GM12892 (cell line): ENCODE measurements around the gene MGLL.

ENCODE experiments used
- DNase-seq: peaks from one replicate; pipeline ENCODE4 v3.0.0; 2011; ENCODE audit not compliant: insufficient read length
- FAIRE-seq: peaks from 2 replicates; lab custom pipeline; 2011; peaks lifted over from hg19 to GRCh38; lab: Jason Lieb, UNC
- POLR2A ChIP-seq: IDR thresholded peaks from 2 replicates; pipeline ENCODE4 v1.6.1; 2011; ENCODE audit warnings: low read depth, low read length, control low read depth
- POLR2AphosphoS5 ChIP-seq: IDR thresholded peaks from 2 replicates; pipeline ENCODE4 v1.6.1; 2011; ENCODE audit warnings: low read depth, low read length, control low read depth
- TAF1 ChIP-seq: IDR thresholded peaks from 2 replicates; pipeline ENCODE4 v1.6.1; 2011; ENCODE audit warnings: low read depth, mild to moderate bottlenecking, control low read depth, low read length, borderline replicate concordance

MGLL gene

DNA sequence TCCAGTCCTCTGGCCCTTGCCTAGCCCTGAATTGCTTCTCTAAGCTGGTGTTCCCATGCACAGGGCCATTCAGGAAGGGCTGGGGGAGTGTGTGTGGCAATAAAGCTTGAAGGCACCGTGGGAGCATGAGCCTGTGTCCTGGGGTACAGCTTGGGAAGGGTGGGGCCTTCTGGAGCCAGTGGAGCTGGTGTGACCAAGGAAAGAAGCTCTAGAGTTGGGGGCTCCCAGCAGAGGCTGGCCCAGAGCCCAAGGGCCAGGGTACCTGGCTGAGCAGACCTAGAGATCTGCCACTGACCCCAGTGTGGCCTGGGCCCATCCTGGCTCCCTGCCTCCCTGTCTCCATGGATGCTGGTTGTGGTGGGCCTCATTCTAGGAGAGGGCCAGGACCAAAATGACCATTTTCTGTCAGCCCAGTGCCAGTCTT, 141.5 kb downstream of the MGLL start:
- DNase-seq = no peak
- no peak for TF ChIP-seq POLR2A
- no peak for TF ChIP-seq TAF1
- TF ChIP-seq POLR2AphosphoS5 = no peak
- FAIRE-seq = no peak

DNA sequence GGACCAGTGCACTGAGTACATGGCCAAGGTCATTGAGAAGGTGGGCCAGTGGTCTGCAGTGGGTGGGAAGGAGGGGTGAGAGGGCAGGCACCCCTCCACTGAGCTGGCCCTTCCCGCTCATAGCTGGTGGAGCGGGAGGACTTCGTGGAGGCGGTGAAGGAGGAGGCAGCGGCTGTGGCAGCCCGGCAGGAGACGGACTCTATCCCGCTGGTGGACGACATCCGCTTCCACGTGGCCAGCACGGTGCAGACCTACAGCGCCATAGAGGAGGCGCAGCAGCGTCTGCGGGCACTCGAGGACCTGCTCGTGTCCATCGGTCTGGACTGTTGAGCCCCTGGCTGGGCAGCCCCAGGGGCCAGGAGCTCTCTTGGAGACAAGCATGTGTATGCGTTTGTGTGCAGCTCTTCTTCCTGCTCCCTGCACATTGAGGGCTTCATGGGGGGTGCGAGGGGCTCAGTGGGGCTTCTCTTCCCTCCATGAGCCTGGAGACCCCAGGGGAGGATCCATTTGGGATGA, 142.1 kb downstream of the MGLL start:
- FAIRE-seq (no peak), DNase-seq (no peak)
- TF ChIP-seq TAF1 (no peak), POLR2AphosphoS5 (no peak), POLR2A (no peak)

DNA sequence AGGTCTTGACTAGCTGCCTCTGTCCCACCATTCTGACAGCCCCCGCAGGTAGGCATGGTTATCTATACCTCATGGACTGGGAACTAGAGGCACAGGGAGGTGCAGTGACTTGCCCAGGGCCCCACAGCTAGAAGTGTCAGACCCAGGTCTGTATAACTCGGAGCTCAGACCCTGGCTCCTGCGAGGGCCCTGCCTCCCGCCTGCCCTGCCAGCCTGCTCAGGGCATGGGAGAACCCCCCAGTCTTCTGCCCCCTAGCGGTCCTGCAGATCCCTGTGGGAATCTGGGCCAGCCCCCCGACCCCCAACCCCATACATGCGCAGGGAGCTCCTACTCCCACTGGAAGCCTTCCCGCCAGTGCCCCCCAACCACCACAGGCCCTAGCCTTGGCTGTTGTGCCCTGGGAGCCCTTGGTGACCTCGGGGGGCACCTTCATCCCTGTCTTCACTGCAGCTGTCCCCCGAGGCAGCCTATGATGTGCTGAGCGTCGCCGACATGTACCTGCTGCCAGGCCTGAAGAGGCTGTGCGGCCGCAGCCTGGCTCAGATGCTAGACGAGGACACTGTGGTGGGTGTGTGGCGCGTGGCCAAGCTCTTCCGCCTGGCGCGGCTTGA, 142.7 kb downstream of the MGLL start:
- FAIRE-seq (no peak), DNase-seq (no peak)
- TF ChIP-seq POLR2AphosphoS5 (no peak), POLR2A (no peak), TAF1 (no peak)

DNA sequence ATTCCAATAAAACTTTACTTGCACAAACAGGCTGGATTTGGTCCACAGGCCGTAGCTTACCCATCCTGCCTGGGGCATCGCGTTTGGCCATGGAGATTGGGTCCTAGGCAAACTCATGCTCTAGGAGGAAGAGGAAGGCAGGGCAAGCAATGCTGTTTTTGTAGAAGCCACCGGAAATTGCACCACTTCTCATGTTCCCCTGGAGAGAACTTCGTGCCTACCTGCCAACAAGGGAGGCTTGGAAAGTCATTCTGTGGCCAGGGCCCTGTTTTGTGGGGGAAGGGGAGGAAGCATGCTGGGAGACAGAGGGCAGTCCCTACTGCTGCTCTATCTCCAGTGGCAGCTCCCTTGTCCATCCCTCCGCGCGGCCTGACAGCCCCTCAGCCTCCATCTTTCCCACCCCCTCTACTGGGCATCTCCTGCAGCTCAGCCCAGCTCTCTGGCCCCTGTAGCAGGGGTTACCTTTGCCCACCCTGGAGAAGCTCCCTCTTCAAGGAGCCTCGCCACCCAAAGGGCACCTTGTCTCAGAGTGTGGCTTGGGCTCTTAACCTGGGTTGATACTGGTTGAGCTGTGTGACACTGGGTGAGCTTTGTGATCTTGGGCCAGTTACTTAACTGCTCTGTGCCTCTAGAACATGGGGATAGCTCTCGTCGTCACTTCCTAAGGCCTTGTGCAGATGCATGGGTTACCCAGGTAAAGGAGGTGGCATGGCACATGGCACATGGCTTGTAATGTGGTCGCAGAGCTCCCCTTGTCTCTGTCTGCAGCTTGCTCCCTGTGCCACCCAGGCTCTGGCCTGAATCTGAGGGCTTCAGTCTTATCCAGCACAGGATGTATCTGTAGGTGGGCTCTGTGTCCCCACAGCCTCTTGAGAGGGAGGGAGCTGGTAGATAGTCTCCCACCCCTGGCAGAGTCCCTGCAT, 143.4 kb downstream of the MGLL start:
- FAIRE-seq (no peak), DNase-seq (no peak)
- TF ChIP-seq POLR2AphosphoS5 (no peak), TAF1 (no peak), POLR2A (no peak)

DNA sequence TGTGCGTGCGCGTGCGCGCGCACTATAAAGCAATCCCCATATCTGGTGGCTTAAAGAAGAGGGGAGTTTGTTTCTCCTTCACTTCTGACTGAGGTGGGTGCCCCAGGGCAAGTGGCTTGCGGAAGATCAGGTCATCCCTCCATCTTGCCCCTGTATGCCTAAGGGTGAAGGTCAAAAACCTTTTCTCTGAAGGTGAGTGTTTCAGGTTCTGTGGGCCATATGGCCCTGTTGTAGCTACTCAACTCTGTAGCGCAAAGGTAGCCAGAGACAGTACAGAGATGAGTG, 144.1 kb downstream of the MGLL start:
- DNase-seq (no peak), FAIRE-seq (no peak)
- TF ChIP-seq POLR2A = no peak
- TF ChIP-seq TAF1 = no peak
- TF ChIP-seq POLR2AphosphoS5 = no peak

DNA sequence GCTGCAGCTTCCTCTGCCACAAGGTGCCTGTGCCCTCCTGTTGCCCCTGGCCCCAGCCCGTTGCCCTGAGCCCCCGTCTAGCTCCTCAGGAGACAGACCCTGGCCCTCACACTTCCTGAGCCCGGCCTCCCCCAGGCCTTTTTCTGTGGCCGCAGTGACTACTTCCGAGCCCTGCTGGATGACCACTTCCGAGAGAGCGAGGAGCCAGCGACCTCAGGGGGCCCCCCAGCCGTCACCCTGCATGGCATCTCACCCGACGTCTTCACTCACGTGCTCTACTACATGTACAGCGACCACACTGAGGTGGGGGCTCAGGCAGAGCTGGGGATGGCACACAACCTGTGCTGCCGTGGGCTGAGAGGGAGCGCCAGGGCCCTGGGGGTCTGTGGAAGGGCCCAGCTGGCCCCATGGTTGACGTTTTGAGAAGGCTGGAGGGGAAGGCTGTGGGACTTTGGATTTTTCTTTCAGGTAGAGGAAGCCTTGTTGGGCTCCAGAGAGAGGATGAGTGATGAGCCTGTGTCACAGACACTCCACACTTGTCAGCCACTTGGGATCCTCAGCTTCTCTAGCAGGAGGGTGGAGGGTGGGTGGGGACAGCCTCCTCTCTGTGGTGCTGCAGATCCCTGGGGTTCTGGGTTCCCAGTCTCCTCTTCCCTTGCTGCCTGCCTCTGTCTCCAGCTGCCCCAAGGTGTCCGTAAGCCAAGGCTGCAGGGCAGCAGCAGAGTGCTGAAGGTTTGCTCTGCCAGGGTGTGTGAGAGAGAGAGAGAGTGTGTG, 144.6 kb downstream of the MGLL start:
- DNase-seq = no peak
- FAIRE-seq = no peak
- TF ChIP-seq TAF1 (no peak), POLR2A (no peak), POLR2AphosphoS5 (no peak)

DNA sequence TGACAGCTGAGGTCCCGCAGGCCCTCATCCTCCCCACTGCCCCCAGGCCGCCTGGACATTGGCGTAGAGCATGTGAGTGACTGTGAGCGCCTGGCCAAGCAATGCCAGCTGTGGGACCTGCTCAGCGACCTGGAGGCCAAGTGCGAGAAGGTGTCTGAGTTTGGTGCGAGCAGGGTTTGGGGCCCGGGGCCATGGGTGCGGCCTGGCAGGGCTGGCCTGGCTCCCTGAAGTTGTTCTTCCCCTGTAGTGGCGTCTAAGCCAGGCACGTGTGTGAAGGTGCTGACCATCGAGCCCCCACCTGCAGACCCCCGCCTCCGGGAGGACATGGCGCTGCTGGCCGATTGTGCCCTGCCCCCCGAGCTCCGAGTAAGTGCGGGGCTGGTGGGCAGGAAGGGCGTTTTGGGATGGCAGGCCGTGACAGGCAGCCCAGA, 145.4 kb downstream of the MGLL start:
- TF ChIP-seq POLR2AphosphoS5 (no peak), POLR2A (no peak), TAF1 (no peak)
- DNase-seq = no peak
- FAIRE-seq = no peak

DNA sequence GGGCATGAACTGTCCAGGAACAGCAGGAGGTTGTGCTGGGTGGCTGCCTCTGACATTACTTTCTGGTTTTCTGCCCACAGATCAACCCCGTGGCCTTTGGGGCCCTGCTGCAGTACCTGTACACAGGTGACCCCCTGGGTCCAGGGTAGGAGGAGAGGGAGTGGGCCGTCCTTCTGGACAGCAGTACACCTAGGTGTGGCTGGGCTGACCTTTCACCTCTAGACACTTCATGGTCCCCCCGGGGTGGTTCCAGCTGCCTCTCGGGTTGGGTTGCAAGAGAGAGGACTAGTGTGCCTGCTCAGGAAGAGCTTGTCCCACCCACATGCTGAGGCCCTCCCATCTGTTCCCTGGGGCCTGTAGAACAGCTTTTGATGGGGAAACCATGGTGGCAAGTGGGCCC, 145.9 kb downstream of the MGLL start:
- no peak for FAIRE-seq
- no peak for DNase-seq
- TF ChIP-seq POLR2AphosphoS5 (no peak), TAF1 (no peak), POLR2A (no peak)

DNA sequence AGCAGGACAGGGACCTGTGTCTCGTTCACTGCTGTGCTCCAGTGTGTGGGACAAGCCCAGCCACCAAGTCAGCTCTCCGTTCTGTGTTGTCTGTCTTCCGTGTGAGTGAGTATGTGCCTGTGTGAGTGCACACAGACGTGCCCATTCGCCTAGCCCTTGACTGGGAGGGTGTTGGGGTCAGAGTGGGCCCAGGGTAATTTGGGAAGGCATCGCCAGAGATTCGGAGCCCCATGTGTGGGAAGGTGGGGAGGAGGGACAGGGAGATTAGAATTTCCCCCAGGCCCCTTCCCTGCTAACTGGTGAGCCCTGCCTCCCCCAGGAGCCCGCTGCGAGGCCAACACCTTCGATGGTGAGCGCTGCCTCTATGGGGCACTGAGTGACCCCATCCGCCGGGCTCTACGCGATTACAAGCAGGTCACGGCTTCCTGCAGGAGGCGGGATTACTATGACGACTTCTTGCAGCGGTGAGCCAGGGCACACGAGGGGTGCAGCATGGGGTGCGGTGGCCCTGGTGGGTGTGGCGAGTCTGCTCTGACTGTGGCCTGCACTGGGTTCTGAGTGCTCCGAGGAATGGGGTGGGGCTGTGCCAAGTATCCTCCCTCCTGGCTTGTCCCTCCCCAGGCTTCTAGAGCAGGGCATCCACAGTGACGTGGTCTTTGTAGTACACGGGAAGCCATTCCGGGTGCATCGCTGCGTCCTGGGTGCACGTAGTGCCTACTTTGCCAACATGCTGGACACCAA, 146.5 kb downstream of the MGLL start:
- no peak for TF ChIP-seq TAF1
- TF ChIP-seq POLR2AphosphoS5 = no peak
- TF ChIP-seq POLR2A = no peak
- FAIRE-seq = no peak
- no peak for DNase-seq

DNA sequence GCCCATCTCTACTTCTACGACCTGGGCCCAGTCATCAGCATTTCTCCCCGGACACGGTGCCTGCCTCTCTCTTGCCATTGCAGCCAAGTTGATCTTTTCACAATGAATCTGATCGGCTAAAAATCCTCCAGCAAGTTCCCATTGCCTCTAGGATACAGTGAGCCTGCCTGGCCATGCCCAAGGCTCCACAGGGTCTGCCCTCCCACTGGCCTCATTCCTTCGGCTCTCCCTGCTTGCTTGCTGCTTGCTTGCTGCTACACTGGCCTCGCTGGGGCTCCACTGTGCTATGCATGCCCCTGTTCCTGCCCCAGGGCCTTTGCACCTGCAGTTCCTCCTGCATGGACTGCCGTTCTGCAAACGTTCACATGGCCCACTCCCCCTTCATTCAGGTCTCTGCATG, 147.5 kb downstream of the MGLL start:
- TF ChIP-seq POLR2AphosphoS5 (no peak), POLR2A (no peak), TAF1 (no peak)
- FAIRE-seq (no peak), DNase-seq (no peak)

DNA sequence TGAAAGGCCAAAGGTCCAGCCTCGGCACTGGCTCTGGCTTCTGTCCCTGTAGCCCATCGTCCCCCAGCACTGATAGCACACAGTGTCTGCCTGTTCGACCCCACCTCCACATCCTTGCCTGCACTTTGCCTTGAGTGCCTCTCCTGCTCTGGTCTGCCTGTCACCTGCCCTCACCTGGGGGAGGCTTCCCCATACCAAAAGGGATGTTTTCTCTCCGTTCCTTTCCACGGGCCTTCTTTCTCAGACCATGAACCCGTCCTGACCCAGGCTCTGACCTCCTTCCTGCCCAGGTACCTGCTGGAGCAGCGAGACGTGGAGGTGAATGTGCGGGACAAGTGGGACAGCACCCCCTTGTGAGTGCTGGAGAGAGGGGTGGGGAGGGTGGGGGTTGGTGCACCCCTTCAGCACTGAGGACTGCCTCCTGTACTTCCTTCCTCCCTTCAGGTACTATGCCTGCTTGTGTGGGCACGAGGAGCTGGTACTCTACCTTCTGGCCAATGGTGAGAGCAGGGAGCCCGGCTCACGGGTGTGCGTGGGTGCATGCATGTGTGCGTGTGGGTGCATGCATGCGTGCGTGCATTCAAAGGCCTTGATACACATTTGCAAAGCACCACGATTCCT, 148.1 kb downstream of the MGLL start:
- no peak for FAIRE-seq
- DNase-seq = no peak
- no peak for TF ChIP-seq POLR2A
- no peak for TF ChIP-seq TAF1
- no peak for TF ChIP-seq POLR2AphosphoS5
